Right renal cortex interstitium (tissue), 3 donors: ENCODE measurements around the gene ABCB8. TPM values are rescaled to one million over a fixed set of nuclear protein-coding genes. Genes with fewer than 3 reads are reported as not detected.

Source experiments
- polyA plus RNA-seq, 3 donors: library from polyadenylated mRNA; unstranded; fragments of 120-200 nt; gene quantifications; one replicate each; pipeline ENCODE4 v1.2.1, GENCODE V29; 2013; ENCODE audit not compliant: insufficient read length in 3 of 3

ABCB8 gene
- polyA plus RNA-seq, 3 donors = 15.2 to 18.4 (median 15.5) TPM

Other genes with a start within 250 kb of the ABCB8 start
- 100 to 1,000 TPM in 1 of 3 donors, 10 to 100 TPM in 2; 80.2 to 115 (median 87.1) TPM for gene TMEM176B, start 228.1 kb upstream of the ABCB8 start, polyA plus RNA-seq
- gene TMEM176A, start 227.7 kb upstream of the ABCB8 start, polyA plus RNA-seq = 100 to 1,000 TPM in 1 of 3 donors, 10 to 100 TPM in 2; 80.7 to 126 (median 89.0) TPM
- 10 to 100 TPM; 41.9 to 77.1 (median 57.5) TPM for gene AOC1, start 175.9 kb upstream of the ABCB8 start, polyA plus RNA-seq
- 10 to 100 TPM; 13.2 to 14.6 (median 14.1) TPM for gene KCNH2, start 50.1 kb upstream of the ABCB8 start, polyA plus RNA-seq
- gene NOS3, start 37.4 kb upstream of the ABCB8 start, polyA plus RNA-seq = 1 to 10 TPM; 6.8 to 7.6 (median 7.0) TPM
- gene ATG9B, start 4.0 kb upstream of the ABCB8 start, polyA plus RNA-seq = 1 to 10 TPM in 2 of 3 donors, under 1 TPM in 1; 0.99 to 2.3 (median 2.2) TPM
- gene ASIC3, start 20.1 kb downstream of the ABCB8 start, polyA plus RNA-seq = 1 to 10 TPM; 1.1 to 2.4 (median 1.2) TPM
- 10 to 100 TPM; 15.1 to 19.3 (median 17.1) TPM for gene CDK5, start 29.4 kb downstream of the ABCB8 start, polyA plus RNA-seq
- gene SLC4A2, start 31.1 kb downstream of the ABCB8 start, polyA plus RNA-seq = 10 to 100 TPM; 70.5 to 87.7 (median 73.5) TPM
- gene FASTK, start 52.4 kb downstream of the ABCB8 start, polyA plus RNA-seq = 10 to 100 TPM; 44.2 to 50.8 (median 44.9) TPM
- 10 to 100 TPM; 21.1 to 26.4 (median 21.4) TPM for gene TMUB1, start 55.0 kb downstream of the ABCB8 start, polyA plus RNA-seq
- gene AGAP3, start 58.0 kb downstream of the ABCB8 start, polyA plus RNA-seq = 10 to 100 TPM; 54.3 to 61.2 (median 60.2) TPM
- under 1 TPM in 2 of 3 donors, not detected in 1; 0.14 to 0.18 TPM for gene GBX1, start 139.2 kb downstream of the ABCB8 start, polyA plus RNA-seq
- not detected for gene ASB10, start 158.8 kb downstream of the ABCB8 start, polyA plus RNA-seq
- not detected for gene H2BK1, start 182.0 kb downstream of the ABCB8 start, polyA plus RNA-seq
- 10 to 100 TPM; 23.3 to 24.8 (median 24.3) TPM for gene ABCF2, start 198.8 kb downstream of the ABCB8 start, polyA plus RNA-seq
- gene CHPF2, start 204.0 kb downstream of the ABCB8 start, polyA plus RNA-seq = 10 to 100 TPM; 20.4 to 22.6 (median 21.4) TPM
- gene SMARCD3, start 220.2 kb downstream of the ABCB8 start, polyA plus RNA-seq = 10 to 100 TPM; 52.6 to 58.6 (median 54.5) TPM